Neural cell (in vitro differentiated cells): Measurements from ENCODE around the gene TMEM260.

Experiments
- CTCF ChIP-seq: fragments of 450-650 bp; IDR thresholded peaks from 2 replicates; pipeline ENCODE4 v1.5.1; 2014; ENCODE audit warnings: antibody characterized with exemption, mild to moderate bottlenecking, moderate library complexity; ENCODE audit not compliant: poor library complexity, severe bottlenecking
- EZH2 ChIP-seq: fragments of 200-600, 300-800 bp; shearing (Covaris generic), sonication (generic); IDR thresholded peaks from 2 replicates; pipeline ENCODE4 v1.6.1; 2014; ENCODE audit warnings: antibody characterized with exemption, low read length, borderline replicate concordance, mild to moderate bottlenecking; ENCODE audit not compliant: insufficient read depth, poor library complexity, severe bottlenecking
- POLR2AphosphoS5 ChIP-seq: IDR thresholded peaks from 2 replicates; pipeline ENCODE4 v1.6.1; 2012

GRCh38 chr14:56585461-56586084, 6.0 kb downstream of the TMEM260 start:
- TF ChIP-seq CTCF, result no peak
- no peak for TF ChIP-seq POLR2AphosphoS5
- TF ChIP-seq EZH2, result no peak
